Transverse colon (tissue), 4 donors: Measurements from ENCODE around the gene LPCAT4.

Experiments used
- EP300 ChIP-seq: sonication (generic); formaldehyde crosslinking; IDR thresholded peaks from one replicate; pipeline ENCODE4 v1.6.1; 2017; ENCODE audit warnings: antibody characterized with exemption, low read depth
- POLR2AphosphoS5 ChIP-seq, 3 donors: sonication (generic); formaldehyde crosslinking; IDR thresholded peaks; one replicate each; pipeline ENCODE4 v1.6.1; 2016; ENCODE audit warnings: antibody characterized with exemption in 3 of 3
- TF ChIP-seq, protein P1 (sequence below), 5 experiments: fragments of 200-600 bp in 3 of 5; fragments of 450-650 bp in 2 of 5; sonication (generic) in 3 of 5; IDR thresholded peaks; 1 replicate in 2 of 5; 2 replicates in 3 of 5; pipeline ENCODE4 v1.5.1; 2016 to 2017; ENCODE audit warnings: antibody characterized with exemption in 5 of 5, inconsistent platforms in 3 of 5, mild to moderate bottlenecking in 2 of 5, moderate library complexity in 1 of 5

DNA sequence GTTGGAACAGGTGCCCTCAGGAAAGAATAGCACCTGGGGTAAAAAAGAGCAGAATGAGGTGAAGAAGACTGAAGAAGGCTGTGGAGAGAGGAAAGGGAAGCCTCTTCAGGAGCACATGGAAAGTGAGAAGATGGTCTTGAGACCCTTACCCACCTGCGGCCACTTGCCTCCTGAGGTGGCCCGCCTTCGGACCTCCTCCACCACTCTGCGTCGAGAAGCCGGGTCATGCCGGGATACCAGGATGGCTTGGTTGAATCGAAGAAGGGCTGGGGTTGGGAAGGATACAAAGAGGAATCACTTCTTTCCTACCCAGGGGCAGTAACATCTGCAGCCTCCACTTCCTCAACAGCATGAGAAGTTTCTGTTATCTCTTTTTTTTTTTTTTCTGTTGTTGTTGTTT, 3.0 kb downstream of the LPCAT4 start:
- TF ChIP-seq, protein P1, sequence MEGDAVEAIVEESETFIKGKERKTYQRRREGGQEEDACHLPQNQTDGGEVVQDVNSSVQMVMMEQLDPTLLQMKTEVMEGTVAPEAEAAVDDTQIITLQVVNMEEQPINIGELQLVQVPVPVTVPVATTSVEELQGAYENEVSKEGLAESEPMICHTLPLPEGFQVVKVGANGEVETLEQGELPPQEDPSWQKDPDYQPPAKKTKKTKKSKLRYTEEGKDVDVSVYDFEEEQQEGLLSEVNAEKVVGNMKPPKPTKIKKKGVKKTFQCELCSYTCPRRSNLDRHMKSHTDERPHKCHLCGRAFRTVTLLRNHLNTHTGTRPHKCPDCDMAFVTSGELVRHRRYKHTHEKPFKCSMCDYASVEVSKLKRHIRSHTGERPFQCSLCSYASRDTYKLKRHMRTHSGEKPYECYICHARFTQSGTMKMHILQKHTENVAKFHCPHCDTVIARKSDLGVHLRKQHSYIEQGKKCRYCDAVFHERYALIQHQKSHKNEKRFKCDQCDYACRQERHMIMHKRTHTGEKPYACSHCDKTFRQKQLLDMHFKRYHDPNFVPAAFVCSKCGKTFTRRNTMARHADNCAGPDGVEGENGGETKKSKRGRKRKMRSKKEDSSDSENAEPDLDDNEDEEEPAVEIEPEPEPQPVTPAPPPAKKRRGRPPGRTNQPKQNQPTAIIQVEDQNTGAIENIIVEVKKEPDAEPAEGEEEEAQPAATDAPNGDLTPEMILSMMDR (IDR thresholded peaks at IDR 0.05): no peak
- TF ChIP-seq POLR2AphosphoS5 (IDR thresholded peaks at IDR 0.05) (no peak), EP300 (no peak)
